Upper lobe of left lung (tissue), 4 donors: ENCODE measurements around the gene DSC2.

Experiments used
- CTCF ChIP-seq, 6 experiments: fragments of 450-650 bp in 4 of 6; fragments of 200-600 bp in 2 of 6; sonication (generic) in 2 of 6; IDR thresholded peaks; one replicate each; pipeline ENCODE4 v1.5.1; 2016 to 2019; ENCODE audit warnings: antibody characterized with exemption in 6 of 6
- POLR2A ChIP-seq, 4 donors: fragments of 450-650 bp; IDR thresholded peaks; one replicate each; pipeline ENCODE4 v1.5.1; 2016 to 2017; ENCODE audit warnings: antibody characterized with exemption in 4 of 4, mild to moderate bottlenecking in 2 of 4

- TF ChIP-seq CTCF (IDR thresholded peaks at IDR 0.05) (no peak), POLR2A (IDR thresholded peaks at IDR 0.05) (no peak)
These were observed 47.1 kb upstream of the DSC2 start for GRCh38 chr18:31149351-31149750.
